Measurements from ENCODE around the gene IDS.

DNA sequence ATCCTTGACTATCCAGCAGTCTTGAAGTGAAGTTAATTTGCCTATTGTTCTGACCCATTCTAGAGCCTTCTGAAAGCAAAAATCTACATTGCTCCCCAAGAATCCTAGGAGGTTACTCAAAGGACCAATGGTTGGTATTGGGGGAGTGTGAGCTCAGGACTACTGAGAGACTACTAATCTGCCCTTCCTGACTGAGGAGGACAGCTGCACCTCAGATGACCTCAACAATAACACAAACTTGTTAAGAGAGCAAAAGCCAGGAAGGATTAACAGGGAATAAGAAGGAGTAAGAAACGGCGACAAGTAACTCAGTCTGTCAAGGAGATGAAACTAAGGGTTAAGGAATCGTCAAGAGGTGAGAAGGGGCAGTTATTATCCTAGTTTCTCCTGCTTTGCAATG lies 43.4 kb downstream of the IDS start:
- TF ChIP-seq, protein P1, sequence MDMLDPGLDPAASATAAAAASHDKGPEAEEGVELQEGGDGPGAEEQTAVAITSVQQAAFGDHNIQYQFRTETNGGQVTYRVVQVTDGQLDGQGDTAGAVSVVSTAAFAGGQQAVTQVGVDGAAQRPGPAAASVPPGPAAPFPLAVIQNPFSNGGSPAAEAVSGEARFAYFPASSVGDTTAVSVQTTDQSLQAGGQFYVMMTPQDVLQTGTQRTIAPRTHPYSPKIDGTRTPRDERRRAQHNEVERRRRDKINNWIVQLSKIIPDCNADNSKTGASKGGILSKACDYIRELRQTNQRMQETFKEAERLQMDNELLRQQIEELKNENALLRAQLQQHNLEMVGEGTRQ (CRISPR knock-in tag; IDR thresholded peaks at IDR 0.05) = no peak
- TF ChIP-seq NR1H2 (CRISPR knock-in tag; IDR thresholded peaks at IDR 0.05) (no peak), ZNF121 (CRISPR knock-in tag; IDR thresholded peaks at IDR 0.05) (no peak), IRF2 (CRISPR knock-in tag; IDR thresholded peaks at IDR 0.05; ENCODE audit: borderline replicate concordance, low read depth) (no peak), NFE2L1 (CRISPR knock-in tag; IDR thresholded peaks at IDR 0.05) (no peak), JAZF1 (CRISPR knock-in tag; IDR thresholded peaks at IDR 0.05) (no peak), CREB1 (CRISPR knock-in tag; IDR thresholded peaks at IDR 0.05) (no peak), ELF4 (CRISPR knock-in tag; IDR thresholded peaks at IDR 0.05; ENCODE audit: low read depth) (no peak)
- TF ChIP-seq, protein P2, sequence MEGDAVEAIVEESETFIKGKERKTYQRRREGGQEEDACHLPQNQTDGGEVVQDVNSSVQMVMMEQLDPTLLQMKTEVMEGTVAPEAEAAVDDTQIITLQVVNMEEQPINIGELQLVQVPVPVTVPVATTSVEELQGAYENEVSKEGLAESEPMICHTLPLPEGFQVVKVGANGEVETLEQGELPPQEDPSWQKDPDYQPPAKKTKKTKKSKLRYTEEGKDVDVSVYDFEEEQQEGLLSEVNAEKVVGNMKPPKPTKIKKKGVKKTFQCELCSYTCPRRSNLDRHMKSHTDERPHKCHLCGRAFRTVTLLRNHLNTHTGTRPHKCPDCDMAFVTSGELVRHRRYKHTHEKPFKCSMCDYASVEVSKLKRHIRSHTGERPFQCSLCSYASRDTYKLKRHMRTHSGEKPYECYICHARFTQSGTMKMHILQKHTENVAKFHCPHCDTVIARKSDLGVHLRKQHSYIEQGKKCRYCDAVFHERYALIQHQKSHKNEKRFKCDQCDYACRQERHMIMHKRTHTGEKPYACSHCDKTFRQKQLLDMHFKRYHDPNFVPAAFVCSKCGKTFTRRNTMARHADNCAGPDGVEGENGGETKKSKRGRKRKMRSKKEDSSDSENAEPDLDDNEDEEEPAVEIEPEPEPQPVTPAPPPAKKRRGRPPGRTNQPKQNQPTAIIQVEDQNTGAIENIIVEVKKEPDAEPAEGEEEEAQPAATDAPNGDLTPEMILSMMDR (IDR thresholded peaks at IDR 0.05) = no peak
- TF ChIP-seq, protein P3, sequence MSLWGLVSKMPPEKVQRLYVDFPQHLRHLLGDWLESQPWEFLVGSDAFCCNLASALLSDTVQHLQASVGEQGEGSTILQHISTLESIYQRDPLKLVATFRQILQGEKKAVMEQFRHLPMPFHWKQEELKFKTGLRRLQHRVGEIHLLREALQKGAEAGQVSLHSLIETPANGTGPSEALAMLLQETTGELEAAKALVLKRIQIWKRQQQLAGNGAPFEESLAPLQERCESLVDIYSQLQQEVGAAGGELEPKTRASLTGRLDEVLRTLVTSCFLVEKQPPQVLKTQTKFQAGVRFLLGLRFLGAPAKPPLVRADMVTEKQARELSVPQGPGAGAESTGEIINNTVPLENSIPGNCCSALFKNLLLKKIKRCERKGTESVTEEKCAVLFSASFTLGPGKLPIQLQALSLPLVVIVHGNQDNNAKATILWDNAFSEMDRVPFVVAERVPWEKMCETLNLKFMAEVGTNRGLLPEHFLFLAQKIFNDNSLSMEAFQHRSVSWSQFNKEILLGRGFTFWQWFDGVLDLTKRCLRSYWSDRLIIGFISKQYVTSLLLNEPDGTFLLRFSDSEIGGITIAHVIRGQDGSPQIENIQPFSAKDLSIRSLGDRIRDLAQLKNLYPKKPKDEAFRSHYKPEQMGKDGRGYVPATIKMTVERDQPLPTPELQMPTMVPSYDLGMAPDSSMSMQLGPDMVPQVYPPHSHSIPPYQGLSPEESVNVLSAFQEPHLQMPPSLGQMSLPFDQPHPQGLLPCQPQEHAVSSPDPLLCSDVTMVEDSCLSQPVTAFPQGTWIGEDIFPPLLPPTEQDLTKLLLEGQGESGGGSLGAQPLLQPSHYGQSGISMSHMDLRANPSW (CRISPR knock-in tag; conservative IDR thresholded peaks at IDR 0.05; ENCODE audit: low read depth) = no peak
